Naive thymus-derived CD8-positive, alpha-beta T cell (primary cell): Measurements from ENCODE around the gene PDIA3. TPM values are rescaled to one million over a fixed set of nuclear protein-coding genes. Genes with fewer than 3 reads are reported as not detected.

Experiments used
- ATAC-seq, 2 donors: fragments of 150-1000 bp; cut with Tn5 transposase in 1 of 2; sonication (Bioruptor Pico), chemical (Tn5 transposase) in 1 of 2; 1 replicate in 1 of 2; 2 replicates in 1 of 2; pipeline ENCODE4 v1.10.0; 2021; ENCODE audit warnings: mild to moderate bottlenecking in 2 of 2, moderate library complexity in 2 of 2
- POLR2A ChIA-PET: fragments of 350-600 bp; sonication (Branson Sonifier 250); formaldehyde crosslinking; loops from one replicate; lab custom pipeline; 2021; ENCODE audit warnings: antibody characterized with exemption; lab: Charles Lee
- DNase-seq, 10 donors: peaks; one replicate each; pipeline versions ENCODE4 v3.0.0 to v3.0.0-alpha.2; 2020 to 2022
- H3K27ac Mint-ChIP-seq, 10 donors: one replicate each; pipeline ENCODE4 v1.8.0; 2020 to 2022; ENCODE audit warnings: mild to moderate bottlenecking in 10 of 10, mixed read lengths in 10 of 10, moderate library complexity in 4 of 10, inconsistent platforms in 1 of 10
- H3K27me3 Mint-ChIP-seq, 5 donors: one replicate each; pipeline ENCODE4 v1.8.0; 2021 to 2022; ENCODE audit warnings: mixed read lengths in 5 of 5
- H3K36me3 Mint-ChIP-seq, 3 donors: one replicate each; pipeline ENCODE4 v1.8.0; 2020 to 2022; ENCODE audit warnings: mixed read lengths in 3 of 3, mild to moderate bottlenecking in 2 of 3, inconsistent platforms in 1 of 3
- H3K4me1 Mint-ChIP-seq, 4 donors: one replicate each; pipeline ENCODE4 v1.8.0; 2021 to 2022; ENCODE audit warnings: mixed read lengths in 4 of 4
- H3K4me3 Mint-ChIP-seq, 10 donors: one replicate each; pipeline ENCODE4 v1.8.0; 2020 to 2022; ENCODE audit warnings: mild to moderate bottlenecking in 10 of 10, mixed read lengths in 10 of 10, moderate library complexity in 6 of 10, inconsistent platforms in 1 of 10
- H3K9me3 Mint-ChIP-seq, 9 donors: one replicate each; pipeline ENCODE4 v1.8.0; 2020 to 2022; ENCODE audit warnings: mixed read lengths in 9 of 9, mild to moderate bottlenecking in 3 of 9, inconsistent platforms in 1 of 9, moderate library complexity in 1 of 9
- polyA plus RNA-seq, 3 donors: library from polyadenylated mRNA; unstranded; fragments of 300-500 nt; fragmentation: Illumina TruSeq; gene quantifications; one replicate each; pipeline ENCODE4 v1.2.3, GENCODE V29; 2021
- total RNA-seq, 8 experiments: library from RNA in 2 of 8; stranded (reverse) in 2 of 8; gene quantifications; one replicate each; pipeline ENCODE4 v1.2.3 and lab custom pipeline; 2021 to 2026

The PDIA3 gene
- total and polyA plus RNA-seq, 5 experiments from 2014 or later: 147 to 310 (median 246) TPM

- ATAC-seq (peak; percentile 78 to 86), DNase-seq (peak; percentile 69 to 90 (median 84))
- Mint-ChIP-seq H3K27ac (peak overlapping the region; percentile 89 to 97 (median 93)), H3K36me3 (peaks cover 0 to 10% (median 3%) of the 10 kb centered on the region in 3 donors), H3K4me1 (peaks cover 8 to 33% (median 28%) of the 10 kb centered on the region in 4 donors), H3K4me3 (peak overlapping the region; percentile 92 to 97 (median 96)), H3K9me3 (no peaks in the 10 kb centered on the region), H3K27me3 (no peaks in the 10 kb centered on the region)
- POLR2A ChIA-PET: interaction anchor here (0.5 to 4.7 kb wide), 11 partner anchors 9 to 1286 kb away, joined by 3 to 48 read pairs (median 9); partner anchors contain the start of genes HYPK, MFAP1, SERF2 and SERINC4
These were observed 31.2 kb downstream of the PDIA3 start for GRCh38 chr15:43777267-43777914.

- peak overlapping the region in 5 of 10 donors; percentile 15 to 64 (median 32) for H3K4me3 Mint-ChIP-seq
- no peak for ATAC-seq
- POLR2A ChIA-PET: interaction anchor here (0.7 to 4.7 kb wide), 4 partner anchors 8 to 22 kb away, joined by 5 to 48 read pairs (median 19); partner anchors contain the start of genes HYPK, SERF2 and SERINC4
- peaks cover 8 to 33% (median 28%) of the 10 kb centered on the region in 4 donors for H3K4me1 Mint-ChIP-seq
- H3K36me3 Mint-ChIP-seq: peaks cover 0 to 1% (median 0%) of the 10 kb centered on the region in 3 donors
- peak overlapping the region; percentile 8 to 86 (median 32) for H3K27ac Mint-ChIP-seq
- no peaks in the 10 kb centered on the region for H3K27me3 Mint-ChIP-seq
- H3K9me3 Mint-ChIP-seq: no peaks in the 10 kb centered on the region
- no peak for DNase-seq
These were observed 32.8 kb downstream of the PDIA3 start for GRCh38 chr15:43779016-43779415.

GRCh38 chr15:43789409-43789808 is 43.2 kb downstream of the PDIA3 start:
- no peak for ATAC-seq
- no peak for DNase-seq
- Mint-ChIP-seq H3K27ac (peak overlapping the region in 3 of 10 donors; percentile 2 to 74 (median 28)), H3K9me3 (no peaks in the 10 kb centered on the region), H3K27me3 (no peaks in the 10 kb centered on the region), H3K4me1 (peaks cover 12 to 36% (median 22%) of the 10 kb centered on the region in 4 donors), H3K4me3 (no peak overlapping the region), H3K36me3 (peaks cover 0 to 14% (median 0%) of the 10 kb centered on the region in 3 donors)
- POLR2A ChIA-PET: interaction anchor here (1.5 to 5.9 kb wide), 3 partner anchors 11 to 40 kb away, joined by 5 to 48 read pairs (median 27); partner anchors contain the start of genes ELL3, HYPK and SERINC4

GRCh38 chr15:43791993-43792760 is 45.9 kb downstream of the PDIA3 start, which contains the start of gene SERF2:
Gene SERF2, plus strand, starts transcription at chr15:43792320. Its CDS starts 57 bp downstream, at chr15:43792377.
- POLR2A ChIA-PET: interaction anchor here (1.1 to 5.9 kb wide), 4 partner anchors 8 to 33 kb away, joined by 3 to 48 read pairs (median 20); partner anchors contain the start of genes ELL3, HYPK, MFAP1 and SERINC4
- peak; percentile 92 to 93 for ATAC-seq
- Mint-ChIP-seq H3K9me3 (no peaks in the 10 kb centered on the region), H3K36me3 (peaks cover 0 to 40% (median 0%) of the 10 kb centered on the region in 3 donors), H3K4me1 (peaks cover 25 to 56% (median 46%) of the 10 kb centered on the region in 4 donors), H3K27ac (peak within 1 kb of the TSS; percentile 94 to 99 (median 99)), H3K4me3 (peak within 1 kb of the TSS; percentile 93 to 99 (median 96)), H3K27me3 (no peaks in the 10 kb centered on the region)
- DNase-seq: peak; percentile 95 to 100 (median 98)

GRCh38 chr15:43792761-43793476 is 46.7 kb downstream of the PDIA3 start:
- H3K9me3 Mint-ChIP-seq: no peaks in the 10 kb centered on the region
- peaks cover 25 to 56% (median 46%) of the 10 kb centered on the region in 4 donors for H3K4me1 Mint-ChIP-seq
- peak overlapping the region; percentile 94 to 99 (median 99) for H3K27ac Mint-ChIP-seq
- peaks cover 0 to 46% (median 0%) of the 10 kb centered on the region in 3 donors for H3K36me3 Mint-ChIP-seq
- peak overlapping the region; percentile 93 to 99 (median 96) for H3K4me3 Mint-ChIP-seq
- ATAC-seq (no peak), DNase-seq (peak in 5 of 10 donors; percentile 17 to 45 (median 19))
- no peaks in the 10 kb centered on the region for H3K27me3 Mint-ChIP-seq
- POLR2A ChIA-PET: interaction anchor here (0.6 to 5.9 kb wide), 9 partner anchors 8 to 48 kb away, joined by 3 to 48 read pairs (median 4); partner anchors contain the start of genes ELL3, HYPK, MFAP1 and SERINC4

- Mint-ChIP-seq H3K9me3 (no peaks in the 10 kb centered on the region), H3K36me3 (peaks cover 0 to 53% (median 2%) of the 10 kb centered on the region in 3 donors), H3K27me3 (no peaks in the 10 kb centered on the region), H3K4me1 (peaks cover 28 to 62% (median 52%) of the 10 kb centered on the region in 4 donors), H3K27ac (peak overlapping the region; percentile 79 to 99 (median 99)), H3K4me3 (peak overlapping the region; percentile 93 to 99 (median 96))
- POLR2A ChIA-PET: interaction anchor here (0.6 to 5.9 kb wide), 9 partner anchors 7 to 49 kb away, joined by 3 to 48 read pairs (median 4); partner anchors contain the start of genes ELL3, HYPK, MFAP1 and SERINC4
- DNase-seq (no peak), ATAC-seq (no peak)
These were observed 47.4 kb downstream of the PDIA3 start for GRCh38 chr15:43793647-43794046.

GRCh38 chr15:43794269-43795037 is 48.2 kb downstream of the PDIA3 start:
- Mint-ChIP-seq H3K9me3 (no peaks in the 10 kb centered on the region), H3K4me1 (peaks cover 28 to 63% (median 58%) of the 10 kb centered on the region in 4 donors), H3K4me3 (peak overlapping the region; percentile 93 to 99 (median 96)), H3K27me3 (no peaks in the 10 kb centered on the region), H3K27ac (peak overlapping the region; percentile 24 to 99 (median 97)), H3K36me3 (peaks cover 4 to 60% (median 6%) of the 10 kb centered on the region in 3 donors)
- DNase-seq (no peak), ATAC-seq (no peak)
- POLR2A ChIA-PET: interaction anchor here (0.6 to 5.9 kb wide), 3 partner anchors 13 to 30 kb away, joined by 4 to 48 read pairs (median 7); partner anchors contain the start of genes ELL3 and MFAP1

GRCh38 chr15:43795197-43795596 is 49.0 kb downstream of the PDIA3 start:
- no peak for DNase-seq
- ATAC-seq: no peak
- no peaks in the 10 kb centered on the region for H3K9me3 Mint-ChIP-seq
- POLR2A ChIA-PET: interaction anchor here (0.6 to 5.9 kb wide), 3 partner anchors 14 to 30 kb away, joined by 4 to 48 read pairs (median 7); partner anchors contain the start of genes ELL3 and MFAP1
- H3K27me3 Mint-ChIP-seq: no peaks in the 10 kb centered on the region
- peaks cover 31 to 70% (median 65%) of the 10 kb centered on the region in 4 donors for H3K4me1 Mint-ChIP-seq
- H3K36me3 Mint-ChIP-seq: peaks cover 7 to 65% (median 9%) of the 10 kb centered on the region in 3 donors
- H3K27ac Mint-ChIP-seq: peak overlapping the region in 8 of 10 donors; percentile 40 to 99 (median 83)
- peak overlapping the region in 4 of 10 donors; percentile 15 to 99 (median 42) for H3K4me3 Mint-ChIP-seq

- H3K4me1 Mint-ChIP-seq: peaks cover 35 to 78% (median 70%) of the 10 kb centered on the region in 4 donors
- H3K9me3 Mint-ChIP-seq: no peaks in the 10 kb centered on the region
- H3K27me3 Mint-ChIP-seq: no peaks in the 10 kb centered on the region
- no peak for DNase-seq
- no peak for ATAC-seq
- POLR2A ChIA-PET: interaction anchor here (2.6 kb wide), 1 partner anchor 18 kb away, joined by 14 read pairs; the partner anchor contains the start of gene ELL3
- H3K4me3 Mint-ChIP-seq: peak overlapping the region in 3 of 10 donors; percentile 6 to 34 (median 26)
- peaks cover 11 to 73% (median 12%) of the 10 kb centered on the region in 3 donors for H3K36me3 Mint-ChIP-seq
- H3K27ac Mint-ChIP-seq: peak overlapping the region in 7 of 10 donors; percentile 10 to 99 (median 63)
These were observed 49.8 kb downstream of the PDIA3 start for GRCh38 chr15:43795997-43796396.

GRCh38 chr15:43796566-43796965 is 50.3 kb downstream of the PDIA3 start:
- DNase-seq (no peak), ATAC-seq (no peak)
- POLR2A ChIA-PET: interaction anchor here (0.6 to 2.6 kb wide), 2 partner anchors 19 to 36 kb away, joined by 6 to 14 read pairs; partner anchors contain the start of gene ELL3
- H3K36me3 Mint-ChIP-seq: peaks cover 11 to 75% (median 12%) of the 10 kb centered on the region in 3 donors
- peaks cover 32 to 80% (median 72%) of the 10 kb centered on the region in 4 donors for H3K4me1 Mint-ChIP-seq
- no peaks in the 10 kb centered on the region for H3K9me3 Mint-ChIP-seq
- no peaks in the 10 kb centered on the region for H3K27me3 Mint-ChIP-seq
- H3K27ac Mint-ChIP-seq: peak overlapping the region in 8 of 10 donors; percentile 10 to 95 (median 60)
- H3K4me3 Mint-ChIP-seq: peak overlapping the region in 2 of 10 donors; percentile 26 to 30
